Panc1 (cell line): ENCODE data around the gene WWTR1.

Source experiments
- POLR2AphosphoS5 ChIP-seq: IDR thresholded peaks from 2 replicates; pipeline ENCODE4 v1.6.1; 2012; ENCODE audit warnings: mild to moderate bottlenecking, low read depth, low read length, moderate library complexity
- SIN3A ChIP-seq: IDR thresholded peaks from 2 replicates; pipeline ENCODE4 v1.6.1; 2012; ENCODE audit warnings: low read depth, mild to moderate bottlenecking, low read length, moderate library complexity, borderline replicate concordance; ENCODE audit not compliant: insufficient read depth
- TCF7L2 ChIP-seq: IDR thresholded peaks from 2 replicates; pipeline ENCODE4 v1.6.1; 2011; ENCODE audit warnings: mild to moderate bottlenecking, low read depth, low read length, inconsistent platforms
- TF ChIP-seq, protein P1 (sequence below), 2 experiments: IDR thresholded peaks; 2 replicates each; pipeline ENCODE4 v1.6.1; 2011 to 2012; ENCODE audit warnings: low read depth in 2 of 2, control low read depth in 1 of 2, low read length in 1 of 2, mild to moderate bottlenecking in 1 of 2, moderate library complexity in 1 of 2; ENCODE audit not compliant: insufficient read depth in 1 of 2
- TF ChIP-seq, protein P2 (sequence below): fragments of 450-650 bp; IDR thresholded peaks from 2 replicates; pipeline ENCODE4 v1.5.1; 2017; ENCODE audit warnings: mild to moderate bottlenecking

DNA sequence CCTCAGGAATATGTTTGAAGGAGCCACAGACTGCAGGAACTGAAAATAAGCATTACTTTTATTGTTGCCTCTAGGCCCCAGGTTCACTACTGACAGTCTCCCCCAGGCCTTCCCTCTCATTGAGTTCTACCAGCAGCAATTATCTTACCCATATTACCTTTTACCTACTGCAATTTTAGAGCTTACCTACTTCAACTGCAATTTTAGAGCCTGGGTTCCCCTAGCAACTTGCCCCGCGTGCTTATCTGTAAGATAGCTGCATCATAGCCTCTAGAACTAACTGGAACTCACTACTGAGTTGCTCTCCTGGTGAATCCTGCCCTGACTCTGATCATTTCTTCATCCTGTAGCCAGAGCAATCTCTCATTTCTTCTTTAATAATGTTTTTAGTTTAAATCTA lies 29.2 kb upstream of the WWTR1 start:
- TF ChIP-seq, protein P1, sequence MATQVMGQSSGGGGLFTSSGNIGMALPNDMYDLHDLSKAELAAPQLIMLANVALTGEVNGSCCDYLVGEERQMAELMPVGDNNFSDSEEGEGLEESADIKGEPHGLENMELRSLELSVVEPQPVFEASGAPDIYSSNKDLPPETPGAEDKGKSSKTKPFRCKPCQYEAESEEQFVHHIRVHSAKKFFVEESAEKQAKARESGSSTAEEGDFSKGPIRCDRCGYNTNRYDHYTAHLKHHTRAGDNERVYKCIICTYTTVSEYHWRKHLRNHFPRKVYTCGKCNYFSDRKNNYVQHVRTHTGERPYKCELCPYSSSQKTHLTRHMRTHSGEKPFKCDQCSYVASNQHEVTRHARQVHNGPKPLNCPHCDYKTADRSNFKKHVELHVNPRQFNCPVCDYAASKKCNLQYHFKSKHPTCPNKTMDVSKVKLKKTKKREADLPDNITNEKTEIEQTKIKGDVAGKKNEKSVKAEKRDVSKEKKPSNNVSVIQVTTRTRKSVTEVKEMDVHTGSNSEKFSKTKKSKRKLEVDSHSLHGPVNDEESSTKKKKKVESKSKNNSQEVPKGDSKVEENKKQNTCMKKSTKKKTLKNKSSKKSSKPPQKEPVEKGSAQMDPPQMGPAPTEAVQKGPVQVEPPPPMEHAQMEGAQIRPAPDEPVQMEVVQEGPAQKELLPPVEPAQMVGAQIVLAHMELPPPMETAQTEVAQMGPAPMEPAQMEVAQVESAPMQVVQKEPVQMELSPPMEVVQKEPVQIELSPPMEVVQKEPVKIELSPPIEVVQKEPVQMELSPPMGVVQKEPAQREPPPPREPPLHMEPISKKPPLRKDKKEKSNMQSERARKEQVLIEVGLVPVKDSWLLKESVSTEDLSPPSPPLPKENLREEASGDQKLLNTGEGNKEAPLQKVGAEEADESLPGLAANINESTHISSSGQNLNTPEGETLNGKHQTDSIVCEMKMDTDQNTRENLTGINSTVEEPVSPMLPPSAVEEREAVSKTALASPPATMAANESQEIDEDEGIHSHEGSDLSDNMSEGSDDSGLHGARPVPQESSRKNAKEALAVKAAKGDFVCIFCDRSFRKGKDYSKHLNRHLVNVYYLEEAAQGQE (IDR thresholded peaks at IDR 0.05; ENCODE audit: insufficient read depth in 1 of 2, low read depth in 2 of 2, low read length in 1 of 2), result no peak
- TF ChIP-seq, protein P2, sequence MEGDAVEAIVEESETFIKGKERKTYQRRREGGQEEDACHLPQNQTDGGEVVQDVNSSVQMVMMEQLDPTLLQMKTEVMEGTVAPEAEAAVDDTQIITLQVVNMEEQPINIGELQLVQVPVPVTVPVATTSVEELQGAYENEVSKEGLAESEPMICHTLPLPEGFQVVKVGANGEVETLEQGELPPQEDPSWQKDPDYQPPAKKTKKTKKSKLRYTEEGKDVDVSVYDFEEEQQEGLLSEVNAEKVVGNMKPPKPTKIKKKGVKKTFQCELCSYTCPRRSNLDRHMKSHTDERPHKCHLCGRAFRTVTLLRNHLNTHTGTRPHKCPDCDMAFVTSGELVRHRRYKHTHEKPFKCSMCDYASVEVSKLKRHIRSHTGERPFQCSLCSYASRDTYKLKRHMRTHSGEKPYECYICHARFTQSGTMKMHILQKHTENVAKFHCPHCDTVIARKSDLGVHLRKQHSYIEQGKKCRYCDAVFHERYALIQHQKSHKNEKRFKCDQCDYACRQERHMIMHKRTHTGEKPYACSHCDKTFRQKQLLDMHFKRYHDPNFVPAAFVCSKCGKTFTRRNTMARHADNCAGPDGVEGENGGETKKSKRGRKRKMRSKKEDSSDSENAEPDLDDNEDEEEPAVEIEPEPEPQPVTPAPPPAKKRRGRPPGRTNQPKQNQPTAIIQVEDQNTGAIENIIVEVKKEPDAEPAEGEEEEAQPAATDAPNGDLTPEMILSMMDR, result no peak
- TF ChIP-seq POLR2AphosphoS5, result no peak
- TF ChIP-seq TCF7L2, result no peak
- TF ChIP-seq SIN3A, result no peak
